UCSD-AML1 (cell line): ENCODE measurements around the gene PRICKLE1.
A peak's percentile ranks its signal among the peaks of the same experiment; 100 is the strongest.

ENCODE experiments used
- DNase-seq: peaks from one replicate; lab custom pipeline; 2025; ENCODE audit not compliant: unreplicated experiment; lab: John Stamatoyannopoulos, UW

The PRICKLE1 gene

DNA sequence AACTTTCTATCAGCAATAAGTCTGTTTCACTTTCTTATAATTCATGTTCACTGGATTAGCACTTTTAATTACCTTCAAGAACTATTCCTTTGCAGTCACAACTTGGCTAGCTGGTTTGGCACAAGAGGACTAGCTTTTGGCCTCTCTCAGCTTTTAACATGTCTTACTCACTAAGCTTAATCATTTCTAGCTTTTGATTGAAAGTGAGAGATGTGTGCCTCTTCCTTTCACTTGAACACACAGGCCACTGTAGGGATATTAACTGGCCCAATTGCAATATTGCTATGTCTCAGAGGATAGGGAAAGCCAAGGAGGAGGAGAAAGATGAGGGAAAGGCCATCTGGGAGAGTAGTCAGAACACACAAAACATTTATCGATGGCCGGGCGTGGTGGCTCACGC lies 92.7 kb downstream of the PRICKLE1 start:
- DNase-seq, result no peak

DNA sequence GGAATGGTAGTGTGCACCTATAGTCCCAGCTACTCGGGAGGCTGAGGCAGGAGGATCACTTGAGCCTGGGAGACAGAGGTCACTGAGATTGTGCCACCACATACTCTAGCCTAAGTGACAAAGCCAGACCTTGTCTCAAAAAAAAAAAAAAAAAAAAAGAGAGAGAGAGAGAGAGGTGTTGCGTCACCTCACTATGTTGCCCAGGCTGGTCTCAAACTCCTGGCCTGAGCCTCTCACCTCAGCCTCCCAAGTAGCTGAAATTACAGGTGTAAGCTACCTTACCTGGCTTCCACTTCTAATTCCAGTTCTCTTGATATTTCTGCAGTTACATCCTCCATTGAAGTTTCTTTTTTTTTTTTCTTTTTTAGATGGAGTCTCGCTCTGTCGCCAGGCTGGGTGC lies 94.3 kb downstream of the PRICKLE1 start:
- no peak for DNase-seq

DNA sequence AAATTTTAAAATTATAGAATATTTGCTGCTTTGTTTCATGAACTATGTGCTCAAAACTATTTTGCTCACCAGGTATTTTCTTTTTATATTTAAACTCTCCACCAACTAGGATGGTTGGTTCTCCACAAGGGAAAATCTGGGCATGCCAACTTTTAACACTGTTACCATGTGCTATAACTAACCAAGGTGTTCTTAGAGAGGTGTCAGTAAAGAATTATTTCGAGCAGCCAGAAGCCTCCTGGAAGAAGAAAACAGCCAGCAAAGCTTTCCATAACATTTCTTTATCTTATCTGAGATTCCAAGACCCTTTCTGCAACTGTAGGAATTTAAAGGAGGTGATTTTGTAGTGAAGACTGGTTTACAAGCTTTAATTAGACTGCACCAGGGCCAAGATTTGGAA lies 97.3 kb downstream of the PRICKLE1 start:
- no peak for DNase-seq

DNA sequence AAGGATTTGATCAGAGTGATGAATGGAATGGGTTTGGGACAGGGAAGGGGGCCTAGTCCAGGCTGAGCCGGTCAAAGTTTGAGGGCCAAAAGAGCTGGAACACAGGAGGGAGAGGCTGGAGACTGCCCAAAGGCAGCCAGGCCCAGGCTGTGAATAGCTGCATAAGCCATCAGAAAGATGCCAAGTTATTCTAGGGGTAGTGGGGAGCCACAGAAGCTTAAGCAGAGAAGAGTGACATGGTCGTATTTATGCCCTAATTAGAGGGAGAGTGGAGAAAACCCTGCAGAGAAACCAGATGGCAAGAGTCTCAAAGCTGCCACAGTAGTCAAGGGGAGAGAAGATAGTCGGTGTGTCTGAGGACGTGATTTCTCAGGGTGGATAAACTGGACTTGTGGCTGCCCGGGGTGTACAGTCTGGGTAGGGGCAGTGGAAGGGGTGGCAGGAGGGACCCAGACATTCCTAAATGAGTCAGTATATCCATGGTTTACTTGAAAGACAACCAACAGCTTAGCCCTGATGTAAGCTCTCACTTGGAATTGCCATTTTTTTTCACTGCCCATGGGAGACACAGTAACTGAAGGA lies 99.2 kb downstream of the PRICKLE1 start:
- no peak for DNase-seq

DNA sequence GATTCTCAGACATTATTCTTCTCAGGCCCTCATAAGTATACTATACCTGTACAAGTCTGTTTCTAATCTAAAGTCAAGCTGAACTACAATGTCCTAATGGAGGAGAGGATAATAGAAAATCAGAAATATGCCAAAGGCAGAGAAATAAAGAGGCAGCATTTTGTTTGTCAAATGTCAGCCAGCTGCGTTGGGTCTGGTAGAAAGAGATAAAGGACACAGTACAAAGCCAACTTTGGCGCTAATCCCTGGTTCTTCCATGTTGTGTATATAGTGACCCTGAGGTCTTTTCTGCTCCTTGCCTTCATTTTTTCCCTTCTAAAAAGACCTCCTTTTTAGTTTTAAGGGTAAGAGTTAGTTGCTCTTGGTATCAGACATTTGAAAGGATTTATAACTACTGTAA lies 103.1 kb downstream of the PRICKLE1 start:
- no peak for DNase-seq

DNA sequence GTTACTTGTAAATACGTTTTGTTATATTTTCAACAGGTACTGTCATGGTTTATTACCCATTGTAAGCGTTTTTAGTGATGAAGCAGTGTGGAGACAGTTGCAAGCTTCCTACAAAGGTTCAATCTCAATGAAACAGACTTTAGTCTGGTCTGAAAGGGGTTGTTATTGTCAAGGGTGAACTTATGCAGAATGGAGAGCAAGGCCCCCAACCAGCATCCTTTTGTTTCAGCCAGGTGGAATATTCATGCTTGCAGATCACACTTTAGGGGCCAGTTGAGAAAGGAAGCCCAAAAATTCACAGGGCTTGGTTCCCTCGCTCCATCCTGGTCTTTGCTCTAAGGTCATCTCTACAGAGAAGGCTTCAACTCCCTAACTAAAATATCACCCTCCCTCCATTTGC lies 103.7 kb downstream of the PRICKLE1 start:
- no peak for DNase-seq

DNA sequence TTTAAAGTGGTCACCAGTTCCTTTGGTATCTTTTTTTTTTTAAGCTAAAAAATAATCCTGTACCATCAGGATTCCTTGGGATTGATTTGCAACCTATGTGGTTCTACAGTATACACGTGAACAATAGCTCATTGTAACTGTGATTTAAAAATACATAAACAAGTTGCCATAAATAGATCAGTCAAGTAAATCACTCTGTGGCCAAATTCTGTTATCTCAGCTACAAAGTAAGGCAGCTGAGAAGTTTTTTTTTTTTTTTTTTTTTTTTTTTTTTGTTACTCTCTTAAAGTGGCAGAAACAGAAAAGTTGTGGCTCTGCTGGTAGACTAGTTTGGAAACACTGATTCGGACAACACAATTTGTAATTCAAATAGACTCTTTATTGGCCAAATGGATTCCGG lies 104.5 kb downstream of the PRICKLE1 start:
- DNase-seq, result no peak

DNA sequence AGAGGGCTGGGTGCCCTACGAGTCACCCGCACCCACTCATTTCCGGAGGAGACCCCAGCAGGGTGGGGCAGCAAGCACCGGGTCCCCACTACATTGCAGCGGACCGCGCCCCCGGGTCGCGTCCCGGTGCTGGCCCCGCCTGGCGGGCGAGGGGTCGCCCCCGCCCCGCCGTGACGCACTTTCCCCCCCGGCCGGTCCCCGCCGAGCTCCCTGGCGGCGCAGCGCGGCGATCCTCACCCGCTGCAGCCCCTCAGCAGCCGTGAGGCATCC lies 106.1 kb downstream of the PRICKLE1 start:
- DNase-seq, result no peak

DNA sequence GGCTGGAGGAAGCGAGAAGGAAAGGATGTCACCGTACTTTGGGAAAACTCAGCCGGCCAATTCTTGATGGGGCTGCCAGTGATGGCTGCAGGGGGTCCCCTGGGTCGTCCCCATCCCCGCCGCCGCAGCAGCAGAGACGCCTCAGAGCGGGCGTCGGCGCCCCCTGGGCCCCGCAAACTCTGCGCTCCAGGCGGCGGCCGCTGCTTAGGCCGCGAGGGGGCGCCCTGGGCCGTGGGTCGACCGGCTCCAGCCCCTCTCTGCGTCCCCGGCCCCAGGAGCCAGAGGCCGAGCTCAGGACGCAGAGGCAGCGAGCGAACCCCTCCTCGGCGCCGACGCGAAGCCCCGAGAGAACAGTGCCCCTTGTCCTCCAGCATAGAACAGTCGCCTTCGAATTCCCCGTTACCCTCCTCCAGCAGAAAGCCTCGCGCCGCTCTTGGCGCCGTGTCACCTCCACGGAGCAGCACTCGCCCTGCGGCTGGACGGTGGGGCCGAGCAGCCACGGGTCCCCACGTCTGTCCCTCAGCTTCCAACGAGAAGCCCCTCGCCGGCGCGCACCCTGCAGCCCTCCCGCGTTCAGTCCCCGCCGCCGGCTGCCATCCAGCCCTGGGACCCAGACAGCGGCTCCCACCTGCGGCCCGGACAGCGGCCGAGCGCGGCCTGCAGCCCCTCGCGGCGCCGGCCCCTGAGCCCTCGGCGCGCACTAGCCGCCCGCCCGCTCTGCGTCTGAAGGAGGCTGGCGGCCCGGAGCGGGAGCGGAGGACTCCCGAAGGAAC lies 106.6 kb downstream of the PRICKLE1 start:
- DNase-seq, result peak; percentile 76

DNA sequence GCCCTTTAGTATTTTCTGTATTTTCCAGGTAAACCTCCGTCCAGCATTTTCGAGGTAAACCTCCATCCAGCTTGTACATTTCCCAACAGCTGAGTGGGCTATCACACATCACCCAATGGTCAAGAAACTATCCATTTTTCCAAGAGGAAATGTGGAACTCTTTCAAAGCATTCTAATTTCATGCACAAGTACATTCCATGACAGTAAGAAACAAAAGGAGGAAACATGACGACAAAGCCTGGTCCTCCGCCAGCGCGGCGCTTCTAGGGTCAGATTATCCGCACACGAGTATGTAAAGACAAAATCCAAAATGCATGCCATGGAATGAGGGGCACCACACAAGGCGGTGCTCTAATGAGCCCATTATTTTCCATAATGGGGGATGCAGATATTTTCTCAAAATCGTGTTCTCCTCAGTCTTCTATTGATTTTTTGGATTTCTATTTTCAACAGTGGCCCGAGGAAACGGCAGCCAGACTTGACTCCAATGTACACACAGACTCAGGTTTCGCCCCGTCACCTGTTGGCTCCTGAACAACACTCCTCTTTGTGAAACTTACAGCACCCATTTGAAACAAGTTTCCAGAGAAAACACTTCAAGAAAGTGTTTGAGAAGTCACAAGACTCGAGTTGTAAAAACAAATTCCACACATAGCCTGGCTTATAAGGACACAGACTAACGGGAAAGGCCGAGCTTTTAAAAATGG lies 107.4 kb downstream of the PRICKLE1 start:
- no peak for DNase-seq

DNA sequence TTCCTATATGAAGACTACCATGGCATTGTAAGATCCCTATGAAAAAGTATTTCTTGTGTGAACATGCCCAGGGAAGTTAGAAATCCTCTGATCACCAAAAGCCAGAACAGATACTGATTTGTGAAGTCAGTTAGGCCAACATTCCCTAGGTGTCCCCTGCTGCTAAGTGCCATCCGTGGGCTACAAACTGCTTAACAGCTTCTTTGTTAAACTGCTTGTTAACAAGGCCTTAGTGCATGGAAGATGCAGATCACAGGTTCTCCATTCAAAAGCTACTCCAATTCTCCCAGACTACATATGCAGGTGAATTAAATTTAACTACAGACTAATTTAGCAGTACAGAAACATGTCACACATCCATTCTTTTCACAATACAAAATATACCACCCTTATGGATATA lies 108.2 kb downstream of the PRICKLE1 start:
- DNase-seq, result no peak

DNA sequence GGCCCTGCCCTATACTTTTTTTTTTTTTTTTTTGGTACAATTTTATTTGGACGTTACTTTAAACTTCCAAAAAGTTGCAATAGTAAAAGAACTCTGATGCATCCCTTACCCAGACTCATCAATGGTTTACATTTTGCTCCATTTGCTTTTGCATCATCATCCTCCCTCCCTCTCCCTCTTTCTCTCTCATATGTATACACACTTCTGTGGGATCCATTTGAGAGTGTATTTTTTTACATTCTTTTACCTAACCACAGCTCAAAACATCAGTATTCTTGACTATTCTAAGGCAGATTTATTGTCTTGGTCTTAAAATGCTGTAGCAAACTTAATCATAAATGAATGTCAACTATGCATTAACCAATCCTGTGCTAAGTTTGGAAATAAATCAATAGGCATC lies 111.6 kb downstream of the PRICKLE1 start:
- DNase-seq, result no peak

DNA sequence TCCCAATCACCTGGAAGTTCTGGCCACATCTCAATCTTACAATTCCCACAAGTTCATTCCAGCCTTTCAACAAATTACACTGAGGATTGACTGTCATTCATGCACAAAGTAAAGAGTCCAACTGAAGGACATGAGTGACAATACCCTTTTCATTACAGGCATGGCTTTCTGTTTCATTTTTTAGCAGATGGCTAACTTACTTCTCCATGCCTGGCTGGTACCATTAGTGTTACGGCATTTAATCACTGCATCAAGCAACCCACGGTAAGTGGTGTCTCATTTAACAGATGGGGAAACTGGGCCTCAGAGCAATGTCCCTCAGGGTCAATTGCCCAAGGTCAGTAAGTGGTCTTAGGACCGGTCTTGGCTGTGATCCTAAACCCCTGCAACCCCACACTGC lies 114.4 kb downstream of the PRICKLE1 start:
- no peak for DNase-seq

DNA sequence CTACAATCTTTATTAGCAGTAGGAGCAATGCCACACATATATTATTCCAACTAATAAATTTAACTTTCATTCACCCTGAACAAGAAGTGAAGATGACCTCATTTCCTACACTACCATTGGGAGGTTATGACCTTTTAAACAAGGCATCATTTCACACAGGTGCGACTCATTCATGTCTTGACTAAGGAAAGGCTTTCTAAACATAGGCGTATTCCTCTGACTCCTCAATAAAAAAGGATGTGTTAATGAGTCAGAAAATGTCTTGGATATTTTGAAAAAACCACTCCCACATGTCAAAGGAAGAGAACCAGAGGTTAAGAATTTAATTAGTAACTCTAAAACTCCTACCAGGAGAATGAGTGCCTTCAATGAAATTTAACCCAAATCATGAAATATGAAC lies 115.2 kb downstream of the PRICKLE1 start:
- DNase-seq, result no peak

DNA sequence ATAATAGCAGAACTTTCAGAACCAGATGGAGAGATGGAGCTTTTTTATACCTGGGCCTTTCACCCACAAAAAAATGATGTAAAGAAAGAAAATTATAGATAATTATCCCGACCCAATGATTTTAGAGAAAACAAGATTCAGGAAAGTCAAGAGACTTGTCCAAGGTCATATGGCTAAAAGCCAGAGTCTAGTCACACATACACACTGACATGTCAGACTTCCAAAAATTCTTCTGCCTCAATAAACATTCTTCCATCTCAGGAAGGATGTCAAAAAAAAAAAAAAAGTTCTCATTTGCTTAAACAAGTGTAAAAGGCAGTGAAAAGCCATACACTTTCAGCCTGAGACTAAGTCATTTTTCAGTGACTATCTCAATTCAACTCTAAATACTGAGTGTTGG lies 116.0 kb downstream of the PRICKLE1 start:
- DNase-seq, result no peak

DNA sequence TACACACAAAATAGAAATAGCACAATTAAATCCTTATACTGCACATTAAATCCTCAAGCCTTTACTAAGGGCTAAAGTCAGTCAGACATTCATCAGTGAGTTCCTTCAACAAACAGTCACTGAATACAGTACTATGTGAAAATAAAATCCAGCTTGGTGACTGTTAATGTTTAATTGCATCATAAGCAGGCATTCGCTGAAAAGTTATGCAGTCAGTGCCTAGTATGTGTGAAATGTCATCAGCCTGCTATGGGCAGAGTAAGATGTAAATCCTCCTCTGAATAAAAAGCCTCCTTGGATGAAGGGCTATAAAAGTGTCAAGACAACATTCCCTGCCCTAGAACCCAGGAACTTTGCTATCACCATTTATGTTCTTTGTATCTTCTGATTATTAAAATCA lies 116.4 kb downstream of the PRICKLE1 start:
- DNase-seq, result no peak

DNA sequence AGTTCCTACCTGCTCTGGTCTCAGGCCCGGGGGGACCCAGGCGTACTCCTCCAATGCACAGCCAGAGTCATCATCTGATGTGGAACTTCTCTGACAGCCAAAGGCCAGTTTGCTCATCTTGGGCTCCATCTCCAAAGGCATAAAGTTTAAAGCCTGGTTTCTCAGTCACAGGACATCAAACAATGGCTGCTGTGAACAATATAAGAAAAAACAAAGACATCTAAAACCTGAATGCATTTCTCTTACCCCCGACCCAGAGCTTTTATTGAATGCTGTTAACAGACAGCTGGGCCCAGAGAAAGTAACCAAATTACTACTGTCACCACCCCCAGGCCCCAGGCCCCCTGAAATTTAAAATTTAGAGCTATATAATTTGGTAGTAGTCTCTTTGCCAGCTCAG lies 117.2 kb downstream of the PRICKLE1 start:
- DNase-seq, result no peak

DNA sequence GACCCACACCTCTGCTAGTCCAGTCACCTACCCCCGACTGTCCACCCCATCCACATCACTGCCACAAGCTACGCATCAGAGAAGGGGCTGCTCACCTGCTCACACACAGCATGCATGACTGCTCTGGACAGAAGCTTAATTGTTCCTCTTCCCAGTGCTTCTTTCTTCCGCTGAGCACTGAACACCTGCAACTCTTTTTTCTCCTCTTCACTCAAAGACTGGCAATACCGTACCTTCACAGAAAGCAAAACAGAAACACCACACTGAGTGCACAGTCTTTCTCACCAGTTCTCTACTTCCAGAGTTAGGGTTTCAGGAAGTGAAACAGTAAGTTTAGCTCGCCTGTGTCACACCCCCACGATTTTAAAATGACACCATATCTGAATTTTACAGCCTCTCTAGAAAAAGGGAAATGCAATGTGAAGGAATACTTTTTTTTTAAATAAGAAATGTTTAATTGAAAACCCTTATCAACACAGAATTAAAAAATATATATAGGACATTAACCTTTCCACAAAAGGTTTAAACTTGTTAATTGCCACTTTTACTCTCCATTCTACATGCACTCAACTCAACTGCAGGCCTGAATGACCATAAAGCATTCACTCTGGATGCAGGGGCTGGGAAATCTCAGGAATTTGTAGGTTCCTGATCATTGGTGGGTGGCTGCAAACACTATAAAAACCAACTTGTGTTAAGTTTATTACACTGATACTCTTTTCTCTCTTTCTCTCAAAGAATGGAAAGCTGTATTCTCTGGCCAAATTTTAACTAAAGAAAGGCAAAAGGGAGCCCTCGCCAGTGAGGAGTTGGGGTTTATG lies 120.0 kb downstream of the PRICKLE1 start:
- DNase-seq, result peak; percentile 14

DNA sequence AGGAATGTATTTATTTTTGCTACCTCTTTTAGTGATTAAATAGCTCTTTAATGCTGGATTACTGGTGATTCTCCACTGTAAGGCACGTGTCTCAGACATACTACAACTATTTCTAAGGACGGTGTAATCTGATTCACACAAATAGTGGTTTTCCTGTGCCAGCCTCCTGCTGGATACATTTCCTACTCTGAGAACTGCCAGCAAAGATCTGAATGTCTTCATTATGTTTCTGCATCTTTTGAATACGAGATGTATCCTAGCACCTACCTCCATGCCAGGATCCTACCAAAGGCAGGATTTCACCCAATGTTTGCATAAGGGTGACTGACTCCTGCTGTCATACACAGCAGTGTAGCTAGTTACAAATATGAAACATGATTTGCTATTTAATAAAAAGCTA lies 120.6 kb downstream of the PRICKLE1 start:
- no peak for DNase-seq

DNA sequence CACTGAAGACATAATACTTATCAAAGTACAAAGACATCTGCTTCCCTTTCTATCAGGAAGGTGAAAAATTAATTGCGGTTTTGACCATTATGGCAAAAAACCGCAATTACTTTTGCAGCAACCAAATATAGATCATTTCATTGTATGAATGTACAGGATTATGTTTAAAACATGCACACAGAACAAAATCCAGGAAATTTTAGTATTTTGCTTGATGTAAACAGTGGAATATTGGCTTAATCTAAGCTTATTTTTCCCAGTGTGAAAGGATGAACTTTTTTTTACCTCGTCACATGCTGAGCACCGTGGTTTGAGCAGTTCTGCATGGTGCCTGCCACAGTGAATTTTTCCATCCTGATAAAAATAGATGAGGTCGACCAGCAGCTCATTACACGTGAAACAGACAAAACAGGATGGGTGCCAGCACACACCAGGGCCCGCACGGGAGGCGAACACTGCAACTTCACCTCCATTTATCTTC lies 121.2 kb downstream of the PRICKLE1 start:
- DNase-seq, result peak; percentile 43

DNA sequence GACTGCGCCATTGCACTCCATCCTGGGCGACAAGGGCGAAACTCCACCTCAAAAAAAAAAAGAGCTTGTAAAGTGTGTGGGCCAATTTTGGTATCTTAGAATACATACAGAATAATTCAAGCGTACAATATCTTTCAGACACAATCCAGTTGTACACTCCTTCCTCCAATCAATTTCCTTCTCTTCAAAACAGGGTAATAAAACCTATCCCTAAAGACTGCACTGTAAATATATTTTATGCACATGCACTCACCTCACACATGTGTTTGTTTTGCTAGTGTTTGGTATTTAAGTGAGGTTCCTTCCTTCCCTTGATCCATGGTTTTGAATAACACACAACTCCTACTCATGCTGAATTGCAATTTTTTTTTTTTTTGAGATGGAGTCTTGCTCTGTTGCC lies 125.9 kb downstream of the PRICKLE1 start:
- DNase-seq, result no peak

DNA sequence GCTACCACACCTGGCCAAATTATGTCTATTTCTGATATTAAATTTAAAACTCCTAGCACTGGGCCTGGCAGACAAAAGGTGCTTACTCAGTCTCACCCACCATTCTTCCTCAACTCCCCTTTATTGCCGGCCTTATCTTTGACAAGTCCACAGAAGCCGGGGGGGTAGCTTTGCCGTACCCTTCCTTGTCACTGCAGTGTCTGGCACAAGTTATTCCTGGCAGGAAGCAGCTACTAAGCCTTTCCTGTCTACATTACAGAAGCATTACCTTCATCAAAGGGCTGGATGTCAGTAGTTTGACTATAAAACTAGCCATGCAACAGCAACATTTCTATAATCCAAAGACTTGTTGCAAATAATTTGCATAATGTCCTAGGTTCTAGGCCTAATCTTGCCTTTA lies 127.1 kb downstream of the PRICKLE1 start:
- peak; percentile 20 for DNase-seq
